ENCODE measurements around the gene ARRB1. TPM values are rescaled to one million over a fixed set of nuclear protein-coding genes. Genes with fewer than 3 reads are reported as not detected.

Gene ARRB1
- polyA plus RNA-seq, 1 of the 3 experiments (the other 2 are of a cell fraction) = 7.0 TPM

- no peaks in the 10 kb centered on the region for H3F3A ChIP-seq (replicated peaks; ENCODE audit: insufficient read depth)
- no peak for DNase-seq
- no peaks in the 10 kb centered on the region for H3K9me3 ChIP-seq
- no peaks in the 10 kb centered on the region for H3K27me3 ChIP-seq (ENCODE audit: insufficient read depth)
- H3K4me1 ChIP-seq (ENCODE audit: control insufficient read depth in 1 of 2, insufficient read depth in 2 of 2, low read depth in 1 of 2, low read length in 1 of 2) = peaks cover 0 to 34% of the 10 kb centered on the region in 2 experiments; a peak in 2 of 4 replicates
- H3K9ac ChIP-seq = no peak overlapping the region
- H3K4me2 ChIP-seq = no peak overlapping the region
- POLR2A ChIA-PET = no interaction called here
- no peak for TF ChIP-seq EZH2phosphoT487 (IDR thresholded peaks at IDR 0.05; ENCODE audit: borderline replicate concordance, low read depth)
- TF ChIP-seq TCF12 (IDR thresholded peaks at IDR 0.05) = no peak
- no peak for TF ChIP-seq CHD2 (IDR thresholded peaks at IDR 0.05; ENCODE audit: low read length, partially characterized antibody)
- TF ChIP-seq USF1 (IDR thresholded peaks at IDR 0.05; ENCODE audit: borderline replicate concordance, low read depth) = no peak
- TF ChIP-seq NRF1 (IDR thresholded peaks at IDR 0.05; ENCODE audit: low read depth, low read length) = no peak
- TF ChIP-seq IRF3 (IDR thresholded peaks at IDR 0.05; ENCODE audit: low read depth, low read length) = no peak
- no peak for TF ChIP-seq PBX3 (IDR thresholded peaks at IDR 0.05)
- no peak for TF ChIP-seq EP300 (IDR thresholded peaks at IDR 0.05; ENCODE audit: borderline replicate concordance in 1 of 2, low read depth in 1 of 2, low read length in 1 of 2)
- no peak for TF ChIP-seq RCOR1 (IDR thresholded peaks at IDR 0.05; ENCODE audit: low read length)
- TF ChIP-seq RFX5 (IDR thresholded peaks at IDR 0.05; ENCODE audit: low read length) = no peak
- TF ChIP-seq REST (IDR thresholded peaks at IDR 0.05; ENCODE audit: low read depth, low read length) = no peak
- no peak for TF ChIP-seq JUND (IDR thresholded peaks at IDR 0.05)
- H3K27ac ChIP-seq (ENCODE audit: low read depth in 2 of 2, low read length in 1 of 2) = no peak overlapping the region
- H3K36me3 ChIP-seq (replicated peaks in 1 of 2; ENCODE audit: control insufficient read depth in 1 of 2, insufficient read depth in 2 of 2, low read length in 1 of 2) = no peaks in the 10 kb centered on the region
- H3K9me2 ChIP-seq = no peaks in the 10 kb centered on the region
- H3K4me3 ChIP-seq (ENCODE audit: low read depth in 2 of 2, low read length in 1 of 2) = no peak overlapping the region
- H3K79me2 ChIP-seq (ENCODE audit: insufficient read depth) = no peaks in the 10 kb centered on the region
- CTCF ChIA-PET = interaction anchor here (1.1 to 5.9 kb wide), 3 partner anchors 11 to 78 kb away, joined by 4 to 30 read pairs (median 5); no protein-coding TSS in a partner anchor
- WGBS (ENCODE audit: low lambda C conversion rate) = 94% methylated on average over 8 of the region's 10 CpGs
- no peaks in the 10 kb centered on the region for H4K20me1 ChIP-seq (ENCODE audit: insufficient read depth)
- H2AFZ ChIP-seq (ENCODE audit: low read depth) = no peak overlapping the region
Observed at GRCh38 chr11:75306529-75306928, 44.9 kb downstream of the ARRB1 start.

All from SK-N-SH (cell line).